Stimulated activated naive CD8-positive, alpha-beta T cell treated with anti-CD3 and anti-CD28 coated beads, Interleukin-15, Interleukin-2, amounts not matched to agents 100 ng/mL and 50 ng/mL, for 24 hours (primary cell): ENCODE data around the gene EPRS1.

Source experiments
- H3K27ac Mint-ChIP-seq: one replicate; pipeline ENCODE4 v1.8.0; 2021; ENCODE audit warnings: mild to moderate bottlenecking, mixed read lengths
- H3K27me3 Mint-ChIP-seq: one replicate; pipeline ENCODE4 v1.8.0; 2021; ENCODE audit warnings: mixed read lengths
- H3K36me3 Mint-ChIP-seq: one replicate; pipeline ENCODE4 v1.8.0; 2021; ENCODE audit warnings: low read depth, mixed read lengths
- H3K4me1 Mint-ChIP-seq: one replicate; pipeline ENCODE4 v1.8.0; 2021; ENCODE audit warnings: low read depth, mixed read lengths
- H3K4me3 Mint-ChIP-seq: one replicate; pipeline ENCODE4 v1.8.0; 2021; ENCODE audit warnings: mild to moderate bottlenecking, mixed read lengths
- H3K9me3 Mint-ChIP-seq: one replicate; pipeline ENCODE4 v1.8.0; 2021; ENCODE audit warnings: mixed read lengths

EPRS1 gene

DNA sequence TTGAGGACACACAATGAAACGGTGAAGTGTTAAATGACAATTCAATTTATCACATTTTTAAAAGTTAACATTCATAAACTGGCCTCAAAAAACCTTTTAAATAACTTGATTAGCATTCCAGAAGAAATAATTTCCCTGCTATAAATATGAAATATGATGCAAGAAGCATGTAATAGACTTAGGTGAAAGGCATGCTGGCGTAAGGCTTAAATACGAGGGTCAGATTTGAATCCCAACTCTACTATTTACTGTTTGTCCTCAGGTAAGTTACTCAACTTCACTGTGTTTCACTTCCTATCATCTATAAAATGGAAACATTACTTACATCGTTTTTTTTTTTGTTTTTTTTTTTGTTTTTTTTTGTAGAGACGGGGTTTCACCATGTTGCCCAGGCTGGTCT, 40.8 kb downstream of the EPRS1 start:
- no peaks in the 10 kb centered on the region for H3K27me3 Mint-ChIP-seq

DNA sequence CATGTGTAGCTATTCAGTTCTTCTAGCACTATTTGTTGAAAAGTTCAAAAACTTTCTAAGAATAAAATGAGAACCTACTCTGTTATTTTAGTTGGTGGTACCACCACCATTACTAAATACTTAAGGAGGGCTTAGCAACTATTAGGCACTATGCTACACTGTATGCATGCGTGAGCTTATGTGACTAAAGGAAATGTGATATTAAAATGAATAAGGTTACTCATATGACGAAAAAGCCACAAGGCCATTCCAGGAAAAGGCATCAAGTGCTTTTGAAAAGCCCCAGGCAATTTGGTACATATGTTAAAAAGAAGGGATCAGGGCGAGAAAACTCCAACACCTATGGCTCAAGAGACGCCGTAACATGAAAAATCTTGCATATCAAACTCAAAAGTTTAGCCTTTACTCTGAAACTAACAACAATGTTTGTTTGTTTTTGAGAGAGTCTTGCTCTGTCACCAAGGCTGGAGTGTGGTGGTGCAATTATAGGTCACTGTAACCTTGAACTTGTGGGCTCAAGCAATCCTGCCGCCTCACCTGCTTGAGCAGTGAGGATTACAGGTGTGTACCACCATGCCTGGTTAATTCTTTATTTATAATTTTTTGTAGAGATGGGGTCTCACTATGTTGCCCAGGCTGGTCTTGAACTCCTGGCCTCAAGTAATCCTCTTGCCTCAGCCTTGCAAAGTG, 42.5 kb downstream of the EPRS1 start:
- no peaks in the 10 kb centered on the region for H3K4me1 Mint-ChIP-seq
- H3K36me3 Mint-ChIP-seq = peaks cover 67% of the 10 kb centered on the region
- no peak overlapping the region for H3K27ac Mint-ChIP-seq
- no peak overlapping the region for H3K4me3 Mint-ChIP-seq
- no peaks in the 10 kb centered on the region for H3K9me3 Mint-ChIP-seq
- no peaks in the 10 kb centered on the region for H3K27me3 Mint-ChIP-seq

More for the DNA sequence above, 40.8 kb downstream of the EPRS1 start:
- no peaks in the 10 kb centered on the region for H3K9me3 Mint-ChIP-seq
- H3K27ac Mint-ChIP-seq = no peak overlapping the region
- no peak overlapping the region for H3K4me3 Mint-ChIP-seq
- H3K36me3 Mint-ChIP-seq = peaks cover 73% of the 10 kb centered on the region
- no peaks in the 10 kb centered on the region for H3K4me1 Mint-ChIP-seq

DNA sequence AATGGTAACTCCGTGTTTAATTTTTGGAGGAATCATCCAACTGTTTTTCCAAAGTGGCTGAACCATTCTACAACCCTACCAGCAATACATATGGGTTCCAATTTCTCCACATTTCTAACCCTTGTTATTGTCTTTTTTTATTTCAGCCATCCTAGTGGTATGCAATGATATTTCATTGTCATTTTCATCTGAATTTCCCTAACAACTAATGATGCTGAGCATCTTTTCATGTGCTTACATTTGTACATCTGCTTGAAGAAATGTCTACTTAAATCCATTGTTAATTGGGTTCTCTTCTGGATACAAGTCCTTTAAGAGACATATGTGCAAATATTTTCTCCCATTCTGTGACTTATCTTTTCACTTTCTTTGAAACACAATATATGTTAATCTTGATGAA, 43.3 kb downstream of the EPRS1 start:
- Mint-ChIP-seq H3K4me1 (no peaks in the 10 kb centered on the region), H3K4me3 (no peak overlapping the region), H3K36me3 (peaks cover 70% of the 10 kb centered on the region), H3K27me3 (no peaks in the 10 kb centered on the region), H3K27ac (no peak overlapping the region), H3K9me3 (no peaks in the 10 kb centered on the region)

DNA sequence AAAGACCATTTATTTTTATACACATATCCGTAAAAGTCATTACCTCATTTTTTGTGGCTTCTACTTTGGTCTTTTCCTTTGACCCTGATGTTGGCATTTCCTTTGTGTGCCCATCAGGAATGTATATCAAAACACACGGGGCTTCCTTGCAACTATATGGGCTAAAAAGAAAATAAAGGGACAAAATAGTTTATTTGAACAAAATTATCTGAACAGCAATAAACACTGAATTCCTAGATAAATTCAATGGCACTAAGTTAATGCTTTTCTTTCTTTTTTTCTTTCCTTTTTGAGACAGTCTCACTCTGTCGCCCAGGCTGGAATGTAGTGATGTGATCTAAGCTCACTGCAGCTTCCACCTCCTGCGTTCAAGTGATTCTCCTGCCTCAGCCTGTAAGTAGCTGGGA, 45.2 kb downstream of the EPRS1 start:
- H3K4me1 Mint-ChIP-seq = no peaks in the 10 kb centered on the region
- H3K27ac Mint-ChIP-seq = no peak overlapping the region
- peaks cover 78% of the 10 kb centered on the region for H3K36me3 Mint-ChIP-seq
- no peaks in the 10 kb centered on the region for H3K27me3 Mint-ChIP-seq
- H3K4me3 Mint-ChIP-seq = no peak overlapping the region
- no peaks in the 10 kb centered on the region for H3K9me3 Mint-ChIP-seq

DNA sequence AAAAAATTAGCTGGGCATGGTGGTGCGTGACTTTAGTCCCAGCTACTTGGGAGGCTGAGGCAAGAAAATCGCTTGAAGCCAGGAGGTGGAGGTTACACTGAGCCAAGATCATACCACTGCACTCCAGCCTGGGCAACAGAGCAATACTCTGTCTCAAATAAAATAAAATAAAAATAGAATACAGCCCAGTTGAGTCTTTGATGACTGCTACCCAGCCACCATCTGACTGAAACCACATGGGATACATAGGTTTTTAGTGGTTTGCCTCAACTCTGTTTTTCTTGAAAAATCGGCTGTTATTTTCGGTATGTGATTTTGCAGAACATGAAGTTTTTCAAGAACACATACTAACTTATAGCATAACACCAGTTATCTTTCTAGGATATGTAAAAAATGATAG, 46.5 kb downstream of the EPRS1 start:
- Mint-ChIP-seq H3K27me3 (no peaks in the 10 kb centered on the region), H3K36me3 (peaks cover 81% of the 10 kb centered on the region)

More for the DNA sequence above, 46.5 kb downstream of the EPRS1 start:
- Mint-ChIP-seq H3K27ac (no peak overlapping the region), H3K4me3 (no peak overlapping the region), H3K9me3 (no peaks in the 10 kb centered on the region), H3K4me1 (no peaks in the 10 kb centered on the region)
